Body of pancreas (tissue), 4 donors: ENCODE data around the gene MESD. TPM values are rescaled to one million over a fixed set of nuclear protein-coding genes. Genes with fewer than 3 reads are reported as not detected.
"Not testable (repeated sequence)": the region's sequence is repeated elsewhere in the genome, so short reads cannot be mapped to it uniquely, and the experiment has no call there.

ENCODE experiments used
- ATAC-seq: fragments of 150-250 bp; one replicate; pipeline ENCODE4 v1.9.1; 2016
- DNase-seq, 4 donors: peaks; one replicate each; pipeline ENCODE4 v3.0.0-alpha.2; 2019
- H3K27ac ChIP-seq, 4 donors: fragments of 200-600 bp; sonication (generic); 1 replicate in 3 of 4; 2 replicates in 1 of 4; pipeline versions ENCODE4 v1.5.1 to v1.6.1; 2016 to 2019; ENCODE audit warnings: mild to moderate bottlenecking in 1 of 4, mixed read lengths in 1 of 4, moderate library complexity in 1 of 4
- H3K27me3 ChIP-seq, 2 donors: fragments of 200-600 bp; sonication (generic); one replicate each; pipeline ENCODE4 v1.6.0; 2016; ENCODE audit warnings: mild to moderate bottlenecking in 1 of 2
- H3K36me3 ChIP-seq, 2 donors: fragments of 200-600 bp; sonication (generic); replicated peaks in 1 of 2; 2 replicates each; pipeline ENCODE4 v1.5.1; 2016; ENCODE audit warnings: low read depth in 2 of 2; ENCODE audit not compliant: insufficient read depth in 1 of 2
- H3K4me1 ChIP-seq: fragments of 200-600 bp; sonication (generic); one replicate; pipeline ENCODE4 v1.6.0; 2016
- H3K4me3 ChIP-seq, 2 donors: fragments of 200-600 bp; sonication (generic); 1 replicate in 1 of 2; 2 replicates in 1 of 2; pipeline ENCODE4 v1.5.1; 2016 to 2019
- H3K9me3 ChIP-seq, 3 donors: fragments of 200-600 bp; sonication (generic); 1 replicate in 2 of 3; 2 replicates in 1 of 3; pipeline ENCODE4 v1.5.1; 2016
- POLR2A ChIP-seq, 3 donors: fragments of 450-650 bp; IDR thresholded peaks; one replicate each; pipeline ENCODE4 v1.6.1; 2016; ENCODE audit warnings: antibody characterized with exemption in 3 of 3, mild to moderate bottlenecking in 2 of 3
- WGBS, 2 donors: methylation state at CpG; one replicate each; pipeline ENCODE4 v1.1.5; 2017; 5-methylcytosine and 5-hydroxymethylcytosine counted together
- intact Hi-C: fragments of 100-400 bp; cut with DNase I; formaldehyde crosslinking; loops from one replicate; pipeline ENCODE4 v1.15.1; 2023
- total RNA-seq, 2 donors: library from RNA; depleted of rRNA; stranded (reverse); fragments of >200 nt; gene quantifications; one replicate each; pipeline ENCODE4 v1.1.0, GENCODE V29; 2016
- TF ChIP-seq, protein P1 (sequence below), 7 experiments: fragments of 450-650 bp in 4 of 7; fragments of 200-600 bp in 3 of 7; sonication (generic) in 3 of 7; IDR thresholded peaks; one replicate each; pipeline ENCODE4 v1.5.1; 2016 to 2019; ENCODE audit warnings: antibody characterized with exemption in 7 of 7

Gene MESD
- total RNA-seq, 2 donors from 2014 or later, result 22.3 to 34.6 TPM

DNA sequence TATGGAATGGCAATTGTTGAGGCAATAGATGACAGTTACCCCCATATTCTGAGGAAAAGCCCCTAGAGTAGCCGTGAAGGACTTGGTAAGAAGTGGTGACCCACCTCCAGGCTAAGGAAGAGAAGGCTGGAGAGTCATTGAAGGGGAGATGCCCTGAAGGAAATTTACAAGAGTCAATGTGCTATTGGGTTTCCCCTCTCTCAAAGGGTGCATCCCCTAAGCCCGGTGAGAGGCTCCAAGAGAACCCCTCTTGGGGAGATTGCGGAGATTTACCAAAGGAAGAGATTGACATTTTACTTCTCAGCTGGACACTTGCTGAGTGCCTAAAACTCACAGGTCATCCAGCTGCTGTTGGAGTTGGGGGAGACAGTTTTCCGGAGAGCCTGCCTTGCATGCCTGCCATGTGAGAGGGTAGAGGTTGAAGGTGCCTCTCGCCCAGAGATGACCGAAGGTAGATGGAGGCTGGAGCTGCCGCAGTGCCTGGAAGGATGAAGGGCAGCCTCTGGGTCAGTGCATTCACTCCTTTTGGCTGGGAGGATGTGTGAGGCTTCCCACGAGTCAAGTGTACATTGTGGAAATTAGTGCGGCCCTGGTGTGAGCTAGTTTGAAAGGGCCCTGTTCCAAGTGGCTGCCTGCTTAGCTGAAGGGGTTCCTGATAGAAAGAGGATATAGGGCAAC lies 30.7 kb downstream of the MESD start:
- no peak overlapping the region for H3K27ac ChIP-seq
- intact Hi-C loops, result no loop called here
- H3K27me3 ChIP-seq, result no peaks in the 10 kb centered on the region
- H3K36me3 ChIP-seq, result no peaks in the 10 kb centered on the region
- no peaks in the 10 kb centered on the region for H3K4me1 ChIP-seq
- no peak overlapping the region for H3K4me3 ChIP-seq
- no peak for DNase-seq
- H3K9me3 ChIP-seq, result no peaks in the 10 kb centered on the region
- 94 to 97% methylated on average over 8 to 9 of the region's 9 CpGs for WGBS, 2 donors
- ATAC-seq, result no peak
- TF ChIP-seq, protein P1, sequence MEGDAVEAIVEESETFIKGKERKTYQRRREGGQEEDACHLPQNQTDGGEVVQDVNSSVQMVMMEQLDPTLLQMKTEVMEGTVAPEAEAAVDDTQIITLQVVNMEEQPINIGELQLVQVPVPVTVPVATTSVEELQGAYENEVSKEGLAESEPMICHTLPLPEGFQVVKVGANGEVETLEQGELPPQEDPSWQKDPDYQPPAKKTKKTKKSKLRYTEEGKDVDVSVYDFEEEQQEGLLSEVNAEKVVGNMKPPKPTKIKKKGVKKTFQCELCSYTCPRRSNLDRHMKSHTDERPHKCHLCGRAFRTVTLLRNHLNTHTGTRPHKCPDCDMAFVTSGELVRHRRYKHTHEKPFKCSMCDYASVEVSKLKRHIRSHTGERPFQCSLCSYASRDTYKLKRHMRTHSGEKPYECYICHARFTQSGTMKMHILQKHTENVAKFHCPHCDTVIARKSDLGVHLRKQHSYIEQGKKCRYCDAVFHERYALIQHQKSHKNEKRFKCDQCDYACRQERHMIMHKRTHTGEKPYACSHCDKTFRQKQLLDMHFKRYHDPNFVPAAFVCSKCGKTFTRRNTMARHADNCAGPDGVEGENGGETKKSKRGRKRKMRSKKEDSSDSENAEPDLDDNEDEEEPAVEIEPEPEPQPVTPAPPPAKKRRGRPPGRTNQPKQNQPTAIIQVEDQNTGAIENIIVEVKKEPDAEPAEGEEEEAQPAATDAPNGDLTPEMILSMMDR (IDR thresholded peaks at IDR 0.05), result no peak
- TF ChIP-seq POLR2A (IDR thresholded peaks at IDR 0.05), result no peak

DNA sequence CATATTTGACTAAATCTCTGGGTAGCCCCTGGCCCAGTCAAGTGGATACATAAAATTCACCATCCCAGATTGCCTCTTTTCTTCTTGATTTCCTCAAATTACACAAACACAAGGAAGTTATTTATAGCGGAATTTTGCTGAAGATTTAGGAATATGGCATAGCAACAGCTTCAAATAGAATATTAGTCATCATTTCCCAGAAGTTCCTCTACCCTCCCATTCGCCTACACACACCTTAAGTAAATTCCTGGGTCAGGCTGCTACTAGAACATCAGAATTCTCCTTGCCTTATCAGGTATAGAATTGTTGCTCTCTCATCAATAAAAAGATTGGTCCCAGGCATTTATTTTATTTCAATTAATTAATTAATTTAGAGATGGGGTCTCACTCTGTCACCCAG lies 31.6 kb downstream of the MESD start:
- H3K36me3 ChIP-seq, result no peaks in the 10 kb centered on the region
- H3K4me1 ChIP-seq, result no peaks in the 10 kb centered on the region
- 96% methylated on average over 2 of the region's 2 CpGs for WGBS, 2 donors
- TF ChIP-seq, protein P1 (IDR thresholded peaks at IDR 0.05), result no peak
- TF ChIP-seq POLR2A (IDR thresholded peaks at IDR 0.05), result no peak
- intact Hi-C loops, result no loop called here
- H3K4me3 ChIP-seq, result no peak overlapping the region
- H3K9me3 ChIP-seq, result no peaks in the 10 kb centered on the region
- H3K27me3 ChIP-seq, result no peaks in the 10 kb centered on the region
- ATAC-seq, result no peak
- no peak overlapping the region for H3K27ac ChIP-seq
- no peak for DNase-seq

DNA sequence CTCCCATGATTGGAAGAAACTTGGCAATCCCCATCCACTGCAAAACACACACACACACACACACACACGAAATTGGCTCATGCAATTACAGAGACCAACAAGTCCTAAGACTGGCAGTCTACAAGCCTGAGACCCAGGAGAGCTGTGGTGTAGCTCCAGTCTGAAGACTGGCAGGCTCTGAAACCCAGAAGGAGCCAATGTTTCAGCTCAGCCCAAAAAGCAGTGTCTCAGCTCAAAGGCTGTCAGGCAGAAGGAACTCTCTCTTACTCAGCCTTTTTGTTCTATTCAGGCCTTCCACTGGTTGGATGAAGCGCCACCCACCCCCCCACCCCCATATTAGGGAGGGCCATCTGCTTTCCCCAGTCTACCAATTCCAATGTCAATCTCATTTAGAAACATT lies 32.1 kb downstream of the MESD start:
- Histone ChIP-seq H3K4me3 (no peak overlapping the region), H3K27ac (no peak overlapping the region), H3K4me1 (no peaks in the 10 kb centered on the region), H3K9me3 (no peaks in the 10 kb centered on the region), H3K27me3 (no peaks in the 10 kb centered on the region), H3K36me3 (no peaks in the 10 kb centered on the region)
- DNase-seq, result no peak
- intact Hi-C loops, result no loop called here
- WGBS, 2 donors, result 64 to 72% methylated on average over 2 of the region's 2 CpGs
- no peak for ATAC-seq
- TF ChIP-seq, protein P1 (IDR thresholded peaks at IDR 0.05), result no peak
- no peak for TF ChIP-seq POLR2A (IDR thresholded peaks at IDR 0.05)

DNA sequence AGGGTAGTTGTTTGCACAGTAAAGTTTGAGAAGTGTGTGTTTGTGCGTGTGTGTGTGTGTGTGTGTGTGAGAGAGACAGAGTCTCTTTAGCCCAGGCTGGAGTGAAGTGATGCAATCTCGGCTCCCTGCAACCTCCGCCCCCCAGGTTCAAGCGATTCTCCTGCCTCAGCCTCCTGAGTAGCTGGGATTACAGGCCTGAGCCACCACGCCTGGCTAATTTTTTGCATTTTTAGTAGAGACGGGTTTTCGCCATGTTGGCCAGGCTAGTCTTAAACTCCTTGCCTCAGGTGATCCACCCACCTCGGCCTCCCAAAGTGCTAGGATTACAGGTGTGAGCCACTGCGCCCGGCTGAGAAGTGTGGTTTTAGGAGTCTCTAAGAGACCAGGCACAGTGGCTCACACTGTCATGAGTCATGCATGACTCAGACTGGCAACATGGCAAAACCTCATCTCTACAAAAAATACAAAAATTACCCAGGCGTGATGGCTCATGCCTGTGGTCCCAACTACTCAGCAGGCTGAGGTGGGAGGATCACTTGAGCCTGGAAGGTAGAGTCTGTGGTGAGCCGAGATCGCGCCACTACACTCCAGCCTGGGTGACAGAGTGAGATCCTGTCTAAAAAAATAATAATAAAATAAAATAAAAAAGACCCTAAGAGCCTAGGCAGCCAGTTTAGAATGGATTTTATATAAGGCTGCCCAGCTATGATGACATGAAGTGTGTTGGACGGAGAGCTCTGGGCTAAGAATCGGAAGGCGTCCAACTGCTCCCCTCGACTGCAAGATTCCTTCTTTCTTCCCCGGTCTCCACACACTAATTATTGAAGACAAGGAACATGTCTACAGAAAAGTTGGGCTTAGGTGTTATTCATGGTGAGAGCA lies 33.8 kb downstream of the MESD start:
- DNase-seq, H3K27ac ChIP-seq, H3K27me3 ChIP-seq, intact Hi-C loops, H3K36me3 ChIP-seq, ATAC-seq, H3K4me3 ChIP-seq, H3K4me1 ChIP-seq, H3K9me3 ChIP-seq: not testable (repeated sequence)
- WGBS, 2 donors, result 92% methylated on average over 18 to 19 of the region's 19 CpGs

DNA sequence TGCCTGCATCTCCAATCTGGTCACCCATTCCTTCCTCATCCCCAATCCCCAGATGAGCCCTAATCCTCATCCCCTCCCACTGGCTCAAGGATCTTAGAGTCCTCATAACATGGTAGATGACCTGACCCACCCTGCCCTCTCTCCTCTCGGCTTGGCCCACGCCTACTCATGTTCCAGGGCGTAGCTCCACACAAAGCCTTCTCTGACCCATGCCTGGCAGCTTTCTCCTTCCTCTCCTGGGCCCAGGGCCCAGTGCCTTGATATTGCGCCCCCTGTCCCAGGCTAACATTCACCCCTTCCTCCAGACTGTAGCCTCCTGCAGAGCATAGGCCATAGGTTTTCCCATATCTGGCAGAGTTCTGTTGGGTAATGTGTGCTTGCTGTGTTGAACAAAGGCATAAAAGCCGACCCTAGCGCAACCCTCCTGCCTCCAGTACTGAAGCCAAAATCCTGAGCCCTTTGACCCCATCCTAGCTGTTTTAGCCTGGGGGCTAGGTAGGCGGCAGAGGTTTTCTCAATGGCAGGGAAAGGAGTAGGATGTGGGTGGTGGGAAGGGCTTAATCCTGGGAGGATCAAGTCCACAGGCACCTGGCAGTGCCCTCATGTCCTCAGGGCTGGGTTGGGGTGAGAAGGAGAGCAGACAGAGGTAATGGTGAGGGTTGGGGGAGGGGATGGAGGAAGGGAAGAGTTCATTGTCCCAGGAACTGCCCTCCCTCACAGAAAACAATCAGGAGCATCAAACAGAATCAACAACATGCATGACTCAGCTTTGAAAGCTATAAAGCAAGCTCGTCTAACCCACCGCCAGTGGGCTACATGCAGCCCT lies 35.5 kb downstream of the MESD start:
- peaks cover 0 to 11% of the 10 kb centered on the region in 2 donors for H3K36me3 ChIP-seq
- H3K9me3 ChIP-seq, result no peaks in the 10 kb centered on the region
- no peak for ATAC-seq
- TF ChIP-seq, protein P1 (IDR thresholded peaks at IDR 0.05), result no peak
- no peak for TF ChIP-seq POLR2A (IDR thresholded peaks at IDR 0.05)
- intact Hi-C loops, result no loop called here
- no peak overlapping the region for H3K4me3 ChIP-seq
- H3K27me3 ChIP-seq, result no peaks in the 10 kb centered on the region
- no peak for DNase-seq
- WGBS, 2 donors, result 94 to 97% methylated on average over 9 of the region's 9 CpGs
- H3K27ac ChIP-seq, result no peak overlapping the region
- no peaks in the 10 kb centered on the region for H3K4me1 ChIP-seq
